Amniotic stem cell (primary cell): Measurements from ENCODE around the gene SEL1L.
"Not testable (repeated sequence)": the region's sequence is repeated elsewhere in the genome, so short reads cannot be mapped to it uniquely, and the experiment has no call there.

Experiments used
- DNase-seq: peaks from one replicate; lab custom pipeline; 2025; lab: John Stamatoyannopoulos, UW

SEL1L gene

GRCh38 chr14:81525129-81525528 is 8.5 kb downstream of the SEL1L start:
- DNase-seq, result no peak

- DNase-seq, result no peak
Observed at GRCh38 chr14:81523616-81524015, 10.0 kb downstream of the SEL1L start.

- no peak for DNase-seq
Observed at GRCh38 chr14:81523016-81523415, 10.6 kb downstream of the SEL1L start.

GRCh38 chr14:81521356-81521755 is 12.3 kb downstream of the SEL1L start:
- DNase-seq, result no peak

GRCh38 chr14:81519200-81520011 is 14.2 kb downstream of the SEL1L start:
- DNase-seq, result no peak

GRCh38 chr14:81517798-81518398 is 15.8 kb downstream of the SEL1L start:
- no peak for DNase-seq

GRCh38 chr14:81516986-81517797 is 16.5 kb downstream of the SEL1L start:
- DNase-seq, result no peak

GRCh38 chr14:81515927-81516326 is 17.7 kb downstream of the SEL1L start:
- not testable (repeated sequence) for DNase-seq

GRCh38 chr14:81512826-81513225 is 20.8 kb downstream of the SEL1L start:
- DNase-seq, result not testable (repeated sequence)

- DNase-seq, result no peak
Observed at GRCh38 chr14:81511111-81511904, 22.3 kb downstream of the SEL1L start.

GRCh38 chr14:81509838-81510452 is 23.7 kb downstream of the SEL1L start:
- DNase-seq, result no peak

GRCh38 chr14:81509321-81509720 is 24.3 kb downstream of the SEL1L start:
- no peak for DNase-seq

GRCh38 chr14:81506487-81506886 is 27.2 kb downstream of the SEL1L start:
- DNase-seq, result no peak

GRCh38 chr14:81504864-81505263 is 28.8 kb downstream of the SEL1L start:
- DNase-seq, result no peak

- no peak for DNase-seq
Observed at GRCh38 chr14:81485781-81486180, 47.9 kb downstream of the SEL1L start.

GRCh38 chr14:81485372-81485771 is 48.3 kb downstream of the SEL1L start:
- no peak for DNase-seq

- no peak for DNase-seq
Observed at GRCh38 chr14:81484120-81484519, 49.5 kb downstream of the SEL1L start.

- DNase-seq, result no peak
Observed at GRCh38 chr14:81480741-81481140, 52.9 kb downstream of the SEL1L start.

GRCh38 chr14:81478446-81478845 is 55.2 kb downstream of the SEL1L start:
- no peak for DNase-seq

- DNase-seq, result no peak
Observed at GRCh38 chr14:81476816-81477215, 56.8 kb downstream of the SEL1L start.

- no peak for DNase-seq
Observed at GRCh38 chr14:81474685-81475324, 58.8 kb downstream of the SEL1L start.
